ENCODE data around the gene ITGAV.
A peak's percentile ranks its signal among the peaks of the same experiment; 100 is the strongest.

ITGAV gene

GRCh38 chr2:186575856-186576255 lies 14.0 kb upstream of the ITGAV start:
- H3K27ac ChIP-seq (ENCODE audit: low read length) = no peak overlapping the region
- H3K4me1 ChIP-seq (ENCODE audit: control insufficient read depth, low read depth, low read length) = peaks cover 2% of the 10 kb centered on the region
- H3K27me3 ChIP-seq (ENCODE audit: control insufficient read depth, insufficient read depth, low read length) = no peaks in the 10 kb centered on the region
- no peak overlapping the region for H3K9ac ChIP-seq (ENCODE audit: low read length)
- no peaks in the 10 kb centered on the region for H3K9me3 ChIP-seq (ENCODE audit: control insufficient read depth, low read depth, low read length)
- no peak overlapping the region for H3K4me3 ChIP-seq (ENCODE audit: low read length)
- no peaks in the 10 kb centered on the region for H3K36me3 ChIP-seq (ENCODE audit: control insufficient read depth, low read depth, low read length)

- Histone ChIP-seq H3K36me3 (ENCODE audit: control insufficient read depth, low read depth, low read length) (no peaks in the 10 kb centered on the region), H3K9me3 (ENCODE audit: control insufficient read depth, low read depth, low read length) (no peaks in the 10 kb centered on the region), H3K4me1 (ENCODE audit: control insufficient read depth, low read depth, low read length) (no peaks in the 10 kb centered on the region), H3K9ac (ENCODE audit: low read length) (no peak overlapping the region), H3K4me3 (ENCODE audit: low read length) (no peak overlapping the region), H3K27ac (ENCODE audit: low read length) (no peak overlapping the region), H3K27me3 (ENCODE audit: control insufficient read depth, insufficient read depth, low read length) (no peaks in the 10 kb centered on the region)
Observed at GRCh38 chr2:186576614-186577013, 13.2 kb upstream of the ITGAV start.

- no peak overlapping the region for H3K27ac ChIP-seq (ENCODE audit: low read length)
- no peaks in the 10 kb centered on the region for H3K36me3 ChIP-seq (ENCODE audit: control insufficient read depth, low read depth, low read length)
- H3K9me3 ChIP-seq (ENCODE audit: control insufficient read depth, low read depth, low read length) = no peaks in the 10 kb centered on the region
- no peak overlapping the region for H3K9ac ChIP-seq (ENCODE audit: low read length)
- no peak overlapping the region for H3K4me3 ChIP-seq (ENCODE audit: low read length)
- H3K27me3 ChIP-seq (ENCODE audit: control insufficient read depth, insufficient read depth, low read length) = no peaks in the 10 kb centered on the region
- no peaks in the 10 kb centered on the region for H3K4me1 ChIP-seq (ENCODE audit: control insufficient read depth, low read depth, low read length)
Observed at GRCh38 chr2:186582698-186583097, 7.2 kb upstream of the ITGAV start.

GRCh38 chr2:186584053-186584452 lies 5.8 kb upstream of the ITGAV start:
- Histone ChIP-seq H3K27me3 (ENCODE audit: control insufficient read depth, insufficient read depth, low read length) (no peaks in the 10 kb centered on the region), H3K4me3 (ENCODE audit: low read length) (no peak overlapping the region)

GRCh38 chr2:186588421-186588820 lies 1.4 kb upstream of the ITGAV start:
- Histone ChIP-seq H3K9ac (ENCODE audit: low read length) (no peak overlapping the region), H3K27ac (ENCODE audit: low read length) (no peak overlapping the region), H3K4me3 (ENCODE audit: low read length) (no peak overlapping the region), H3K4me1 (ENCODE audit: control insufficient read depth, low read depth, low read length) (peaks cover 20% of the 10 kb centered on the region), H3K36me3 (ENCODE audit: control insufficient read depth, low read depth, low read length) (no peaks in the 10 kb centered on the region), H3K27me3 (ENCODE audit: control insufficient read depth, insufficient read depth, low read length) (peaks cover 9% of the 10 kb centered on the region), H3K9me3 (ENCODE audit: control insufficient read depth, low read depth, low read length) (no peaks in the 10 kb centered on the region)

More at GRCh38 chr2:186584053-186584452, 5.8 kb upstream of the ITGAV start:
- H3K27ac ChIP-seq (ENCODE audit: low read length) = no peak overlapping the region
- H3K9ac ChIP-seq (ENCODE audit: low read length) = no peak overlapping the region
- no peaks in the 10 kb centered on the region for H3K9me3 ChIP-seq (ENCODE audit: control insufficient read depth, low read depth, low read length)
- no peaks in the 10 kb centered on the region for H3K36me3 ChIP-seq (ENCODE audit: control insufficient read depth, low read depth, low read length)
- H3K4me1 ChIP-seq (ENCODE audit: control insufficient read depth, low read depth, low read length) = no peaks in the 10 kb centered on the region

GRCh38 chr2:186588940-186589611 lies 780 bp upstream of the ITGAV start:
- peaks cover 20% of the 10 kb centered on the region for H3K4me1 ChIP-seq (ENCODE audit: control insufficient read depth, low read depth, low read length)
- H3K4me3 ChIP-seq (ENCODE audit: low read length) = peak overlapping the region; percentile 85
- H3K27ac ChIP-seq (ENCODE audit: low read length) = no peak overlapping the region
- H3K9ac ChIP-seq (ENCODE audit: low read length) = peak overlapping the region; percentile 71
- H3K9me3 ChIP-seq (ENCODE audit: control insufficient read depth, low read depth, low read length) = no peaks in the 10 kb centered on the region
- no peaks in the 10 kb centered on the region for H3K36me3 ChIP-seq (ENCODE audit: control insufficient read depth, low read depth, low read length)
- H3K27me3 ChIP-seq (ENCODE audit: control insufficient read depth, insufficient read depth, low read length) = peaks cover 9% of the 10 kb centered on the region

- Histone ChIP-seq H3K4me3 (ENCODE audit: low read length) (peak overlapping the region; percentile 85), H3K27me3 (ENCODE audit: control insufficient read depth, insufficient read depth, low read length) (peaks cover 9% of the 10 kb centered on the region), H3K27ac (ENCODE audit: low read length) (no peak overlapping the region), H3K4me1 (ENCODE audit: control insufficient read depth, low read depth, low read length) (peaks cover 20% of the 10 kb centered on the region), H3K9me3 (ENCODE audit: control insufficient read depth, low read depth, low read length) (no peaks in the 10 kb centered on the region), H3K9ac (ENCODE audit: low read length) (peak overlapping the region; percentile 71), H3K36me3 (ENCODE audit: control insufficient read depth, low read depth, low read length) (no peaks in the 10 kb centered on the region)
Observed at GRCh38 chr2:186590350-186590758, 498 bp downstream of the ITGAV start.

GRCh38 chr2:186590759-186591505 lies 1.1 kb downstream of the ITGAV start:
- H3K9ac ChIP-seq (ENCODE audit: low read length) = peak overlapping the region; percentile 71
- peak overlapping the region; percentile 85 for H3K4me3 ChIP-seq (ENCODE audit: low read length)
- H3K36me3 ChIP-seq (ENCODE audit: control insufficient read depth, low read depth, low read length) = no peaks in the 10 kb centered on the region
- H3K9me3 ChIP-seq (ENCODE audit: control insufficient read depth, low read depth, low read length) = no peaks in the 10 kb centered on the region
- H3K4me1 ChIP-seq (ENCODE audit: control insufficient read depth, low read depth, low read length) = peaks cover 20% of the 10 kb centered on the region
- no peak overlapping the region for H3K27ac ChIP-seq (ENCODE audit: low read length)
- peaks cover 9% of the 10 kb centered on the region for H3K27me3 ChIP-seq (ENCODE audit: control insufficient read depth, insufficient read depth, low read length)

GRCh38 chr2:186591506-186591890 lies 1.6 kb downstream of the ITGAV start:
- H3K9ac ChIP-seq (ENCODE audit: low read length) = peak overlapping the region; percentile 71
- H3K27ac ChIP-seq (ENCODE audit: low read length) = no peak overlapping the region
- peak overlapping the region; percentile 85 for H3K4me3 ChIP-seq (ENCODE audit: low read length)
- peaks cover 20% of the 10 kb centered on the region for H3K4me1 ChIP-seq (ENCODE audit: control insufficient read depth, low read depth, low read length)
- H3K9me3 ChIP-seq (ENCODE audit: control insufficient read depth, low read depth, low read length) = no peaks in the 10 kb centered on the region
- no peaks in the 10 kb centered on the region for H3K36me3 ChIP-seq (ENCODE audit: control insufficient read depth, low read depth, low read length)
- H3K27me3 ChIP-seq (ENCODE audit: control insufficient read depth, insufficient read depth, low read length) = peaks cover 9% of the 10 kb centered on the region

- no peak overlapping the region for H3K27ac ChIP-seq (ENCODE audit: low read length)
- H3K36me3 ChIP-seq (ENCODE audit: control insufficient read depth, low read depth, low read length) = no peaks in the 10 kb centered on the region
- peak overlapping the region; percentile 85 for H3K4me3 ChIP-seq (ENCODE audit: low read length)
- H3K9ac ChIP-seq (ENCODE audit: low read length) = no peak overlapping the region
- H3K9me3 ChIP-seq (ENCODE audit: control insufficient read depth, low read depth, low read length) = no peaks in the 10 kb centered on the region
- peaks cover 9% of the 10 kb centered on the region for H3K27me3 ChIP-seq (ENCODE audit: control insufficient read depth, insufficient read depth, low read length)
- peaks cover 26% of the 10 kb centered on the region for H3K4me1 ChIP-seq (ENCODE audit: control insufficient read depth, low read depth, low read length)
Observed at GRCh38 chr2:186592137-186592875, 2.5 kb downstream of the ITGAV start.

GRCh38 chr2:186593523-186593922 lies 3.7 kb downstream of the ITGAV start:
- no peaks in the 10 kb centered on the region for H3K9me3 ChIP-seq (ENCODE audit: control insufficient read depth, low read depth, low read length)
- peaks cover 28% of the 10 kb centered on the region for H3K4me1 ChIP-seq (ENCODE audit: control insufficient read depth, low read depth, low read length)
- H3K36me3 ChIP-seq (ENCODE audit: control insufficient read depth, low read depth, low read length) = no peaks in the 10 kb centered on the region
- H3K4me3 ChIP-seq (ENCODE audit: low read length) = no peak overlapping the region
- H3K9ac ChIP-seq (ENCODE audit: low read length) = no peak overlapping the region
- peaks cover 9% of the 10 kb centered on the region for H3K27me3 ChIP-seq (ENCODE audit: control insufficient read depth, insufficient read depth, low read length)
- no peak overlapping the region for H3K27ac ChIP-seq (ENCODE audit: low read length)
